Measurements from ENCODE around the gene VWF.

GRCh38 chr12:6044082-6044481, 80.4 kb downstream of the VWF start:
- TF ChIP-seq CTCF (IDR thresholded peaks at IDR 0.05), result no peak
- TF ChIP-seq POLR2A (IDR thresholded peaks at IDR 0.05), result no peak

All from right lobe of liver (tissue), 4 donors.